HUES48 (cell line): ENCODE measurements around the gene BUD13.
A peak's percentile ranks its signal among the peaks of the same experiment; 100 is the strongest.

Experiments
- H3K27ac ChIP-seq: one replicate; pipeline ENCODE4 v1.7.0; 2013; ENCODE audit warnings: low read depth, low read length, inconsistent platforms
- H3K27me3 ChIP-seq: 2 replicates; pipeline ENCODE4 v1.6.1; 2013; ENCODE audit warnings: mild to moderate bottlenecking, low read length; ENCODE audit not compliant: control insufficient read depth, insufficient read depth
- H3K36me3 ChIP-seq: 2 replicates; pipeline ENCODE4 v1.6.1; 2013; ENCODE audit warnings: low read length; ENCODE audit not compliant: control insufficient read depth, insufficient read depth
- H3K4me1 ChIP-seq: 2 replicates; pipeline ENCODE4 v1.6.1; 2013; ENCODE audit warnings: mild to moderate bottlenecking, low read length; ENCODE audit not compliant: control insufficient read depth, insufficient read depth
- H3K4me3 ChIP-seq: 2 replicates; pipeline ENCODE4 v1.5.1; 2013; ENCODE audit warnings: mild to moderate bottlenecking, low read depth, low read length
- H3K9ac ChIP-seq: 2 replicates; pipeline ENCODE4 v1.6.1; 2013; ENCODE audit warnings: mild to moderate bottlenecking, low read depth, low read length, moderate library complexity
- H3K9me3 ChIP-seq: 2 replicates; pipeline ENCODE4 v1.6.1; 2013; ENCODE audit warnings: low read length; ENCODE audit not compliant: control insufficient read depth, insufficient read depth

BUD13 gene

GRCh38 chr11:116786966-116787365 lies 14.2 kb upstream of the BUD13 start:
- Histone ChIP-seq H3K9ac (peak overlapping the region; percentile 21), H3K4me1 (peaks cover 2% of the 10 kb centered on the region; the same call in 1 of the 2 replicates), H3K9me3 (no peaks in the 10 kb centered on the region), H3K27ac (no peak overlapping the region), H3K27me3 (peaks cover 16% of the 10 kb centered on the region), H3K36me3 (peaks cover 50% of the 10 kb centered on the region), H3K4me3 (peak overlapping the region; percentile 90)

GRCh38 chr11:116786326-116786725 lies 13.5 kb upstream of the BUD13 start:
- H3K27ac ChIP-seq: no peak overlapping the region
- H3K9ac ChIP-seq: no peak overlapping the region
- peak overlapping the region; percentile 90; the same call in 1 of the 2 replicates for H3K4me3 ChIP-seq
- peaks cover under 1% of the 10 kb centered on the region; the same call in 1 of the 2 replicates for H3K4me1 ChIP-seq
- H3K9me3 ChIP-seq: no peaks in the 10 kb centered on the region
- peaks cover 16% of the 10 kb centered on the region for H3K27me3 ChIP-seq
- H3K36me3 ChIP-seq: peaks cover 54% of the 10 kb centered on the region

- no peaks in the 10 kb centered on the region for H3K9me3 ChIP-seq
- H3K27ac ChIP-seq: no peak overlapping the region
- H3K4me3 ChIP-seq: no peak overlapping the region
- no peak overlapping the region for H3K9ac ChIP-seq
- H3K4me1 ChIP-seq: no peaks in the 10 kb centered on the region
- H3K36me3 ChIP-seq: peaks cover 88% of the 10 kb centered on the region
- H3K27me3 ChIP-seq: no peaks in the 10 kb centered on the region
These were observed 9.9 kb upstream of the BUD13 start for GRCh38 chr11:116782728-116783127.

- Histone ChIP-seq H3K9ac (no peak overlapping the region), H3K4me3 (no peak overlapping the region), H3K9me3 (no peaks in the 10 kb centered on the region), H3K4me1 (peaks cover 4% of the 10 kb centered on the region; the same call in 1 of the 2 replicates), H3K27ac (no peak overlapping the region), H3K36me3 (peaks cover 71% of the 10 kb centered on the region), H3K27me3 (no peaks in the 10 kb centered on the region)
These were observed 5.8 kb upstream of the BUD13 start for GRCh38 chr11:116778556-116778955.

DNA sequence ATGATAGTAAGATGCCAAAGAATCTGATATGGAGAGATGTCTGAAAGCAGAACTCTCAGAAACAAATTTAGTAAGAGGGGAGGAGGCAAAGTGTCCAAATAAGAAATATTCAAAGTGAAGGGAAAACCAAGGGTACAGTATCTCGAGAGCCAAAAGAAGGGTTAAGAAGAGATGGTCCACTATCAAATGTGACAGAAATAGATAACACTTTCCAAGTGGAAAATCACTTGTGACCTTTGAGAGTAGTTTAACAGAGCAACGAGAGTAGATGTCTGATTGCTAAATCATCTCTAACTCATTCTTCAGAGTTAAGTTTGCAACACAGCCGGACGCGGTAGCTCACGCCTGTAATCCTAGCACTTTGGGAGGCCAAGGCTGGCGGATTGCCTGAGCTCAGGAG lies 4.3 kb upstream of the BUD13 start:
- Histone ChIP-seq H3K36me3 (peaks cover 56% of the 10 kb centered on the region), H3K27ac (no peak overlapping the region), H3K9ac (no peak overlapping the region), H3K4me3 (no peak overlapping the region), H3K4me1 (peaks cover 4% of the 10 kb centered on the region; the same call in 1 of the 2 replicates), H3K9me3 (no peaks in the 10 kb centered on the region), H3K27me3 (no peaks in the 10 kb centered on the region)

DNA sequence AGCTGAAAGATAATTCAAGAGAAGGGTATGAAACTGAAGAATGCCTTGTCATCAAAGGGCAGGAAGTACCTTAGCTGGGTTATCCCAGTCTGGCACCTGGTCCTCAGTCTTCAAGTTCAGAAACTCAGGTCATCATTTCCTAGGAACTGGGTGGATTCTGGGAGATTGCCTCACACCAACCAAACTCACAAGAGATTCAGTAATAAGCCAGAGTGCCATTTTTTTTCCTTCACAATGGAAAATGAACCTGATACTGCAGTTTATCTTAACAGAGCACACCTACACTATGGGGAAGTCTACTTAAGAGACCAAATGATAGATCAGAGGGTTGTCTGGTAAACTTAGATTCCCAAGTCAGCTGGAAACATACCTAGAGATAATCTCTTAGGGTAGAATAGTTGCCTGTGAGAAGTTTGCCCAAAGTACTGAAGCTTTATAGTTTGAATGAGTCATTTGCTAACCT lies 3.8 kb upstream of the BUD13 start:
- H3K9ac ChIP-seq: no peak overlapping the region
- H3K4me1 ChIP-seq: peaks cover 8% of the 10 kb centered on the region; the same call in 1 of the 2 replicates
- no peaks in the 10 kb centered on the region for H3K27me3 ChIP-seq
- H3K27ac ChIP-seq: no peak overlapping the region
- peaks cover 53% of the 10 kb centered on the region for H3K36me3 ChIP-seq
- H3K9me3 ChIP-seq: no peaks in the 10 kb centered on the region
- H3K4me3 ChIP-seq: no peak overlapping the region

GRCh38 chr11:116775975-116776374 lies 3.2 kb upstream of the BUD13 start:
- Histone ChIP-seq H3K27ac (no peak overlapping the region), H3K36me3 (peaks cover 48% of the 10 kb centered on the region), H3K9me3 (no peaks in the 10 kb centered on the region), H3K9ac (no peak overlapping the region), H3K27me3 (no peaks in the 10 kb centered on the region), H3K4me1 (peaks cover 10% of the 10 kb centered on the region; the same call in 1 of the 2 replicates), H3K4me3 (no peak overlapping the region)

GRCh38 chr11:116774661-116775060 lies 1.9 kb upstream of the BUD13 start:
- Histone ChIP-seq H3K9me3 (no peaks in the 10 kb centered on the region), H3K36me3 (peaks cover 42% of the 10 kb centered on the region), H3K27me3 (no peaks in the 10 kb centered on the region), H3K4me3 (no peak overlapping the region), H3K4me1 (peaks cover 10% of the 10 kb centered on the region; the same call in 1 of the 2 replicates), H3K9ac (no peak overlapping the region), H3K27ac (no peak overlapping the region)

DNA sequence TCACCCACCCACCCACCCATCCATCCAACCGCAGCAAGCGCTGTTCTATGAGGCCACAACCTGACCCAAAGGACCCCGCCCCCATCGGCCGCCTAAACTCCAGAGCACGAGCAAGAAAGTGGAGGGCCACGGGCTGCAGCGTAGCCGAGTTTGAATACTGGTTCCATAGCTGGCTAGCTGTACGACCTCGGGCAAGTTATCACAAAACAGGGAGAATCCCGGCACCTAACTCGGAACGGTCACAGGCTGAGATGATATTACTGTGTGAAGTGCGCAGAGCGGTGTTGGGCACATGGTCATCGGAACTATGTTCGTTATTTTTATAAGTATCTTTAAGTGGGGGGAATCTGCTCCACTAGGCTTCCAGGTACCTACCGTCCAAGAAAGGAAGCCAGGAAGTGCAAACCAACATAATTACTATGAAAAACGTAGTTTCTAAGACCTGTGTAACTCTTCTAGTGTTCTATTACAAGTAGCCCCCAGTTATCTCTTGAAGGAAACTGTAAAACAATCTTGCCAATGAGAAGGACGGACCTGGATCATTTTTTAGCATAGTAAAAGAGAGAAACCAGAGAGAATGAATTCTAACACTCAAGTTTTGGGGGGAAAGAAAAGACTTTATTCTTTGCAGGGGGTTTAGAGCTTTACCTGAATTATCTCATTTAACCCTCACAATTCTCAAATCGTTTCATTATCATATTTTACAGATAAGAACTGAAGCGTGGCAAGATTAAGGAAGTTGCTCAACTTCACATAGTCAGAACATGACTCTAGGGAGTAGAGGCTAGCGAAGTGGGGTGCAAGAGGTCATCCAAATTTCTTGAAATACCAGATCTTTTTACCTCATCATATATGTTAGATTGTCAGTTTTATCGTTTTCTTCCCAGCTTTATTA lies 663 bp upstream of the BUD13 start:
- Histone ChIP-seq H3K27me3 (no peaks in the 10 kb centered on the region), H3K36me3 (peaks cover 40% of the 10 kb centered on the region), H3K27ac (peak overlapping the region; percentile 96), H3K4me1 (peaks cover 10% of the 10 kb centered on the region; the same call in 1 of the 2 replicates), H3K4me3 (peak overlapping the region; percentile 95), H3K9me3 (no peaks in the 10 kb centered on the region), H3K9ac (peak overlapping the region; percentile 75)

DNA sequence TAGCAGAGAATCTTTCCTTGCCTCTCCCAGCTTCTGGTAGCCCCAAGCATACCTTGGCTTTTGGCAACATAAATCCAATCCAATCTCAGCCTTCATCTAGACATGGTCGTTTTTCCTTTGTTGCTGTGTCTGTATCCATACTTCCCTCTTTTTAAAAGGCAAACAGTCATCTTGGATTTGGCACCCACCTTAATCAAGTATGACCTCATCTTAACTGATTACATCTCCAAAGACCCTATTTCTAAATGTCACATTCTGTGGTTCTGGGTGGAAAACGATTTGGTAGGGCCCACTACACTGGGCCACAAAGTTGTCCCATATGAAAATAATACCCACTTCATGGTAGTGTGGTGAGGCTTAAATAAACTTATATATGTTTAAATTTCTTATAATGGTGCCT lies 852 bp downstream of the BUD13 start:
- peak overlapping the region; percentile 95 for H3K4me3 ChIP-seq

DNA sequence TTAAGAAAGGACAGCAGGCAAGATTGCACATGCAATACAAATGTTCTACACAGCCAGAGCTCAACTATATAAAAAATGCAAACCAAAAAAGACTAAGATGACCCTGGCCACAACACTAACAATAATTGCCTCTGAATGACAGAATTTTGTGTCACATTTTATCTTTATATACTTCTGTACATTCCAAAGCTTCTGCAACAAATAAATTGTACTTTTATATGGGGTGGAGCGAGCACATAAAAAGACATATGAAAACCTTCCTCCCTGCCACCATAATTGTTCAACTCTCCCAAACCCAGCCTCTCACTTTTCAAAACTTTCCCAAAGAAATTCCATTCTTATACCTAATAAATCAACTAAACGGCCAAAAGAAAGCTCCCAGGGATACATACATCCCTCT lies 10.7 kb downstream of the BUD13 start:
- H3K36me3 ChIP-seq: peaks cover 91% of the 10 kb centered on the region

More for the DNA sequence above, 852 bp downstream of the BUD13 start:
- peaks cover 38% of the 10 kb centered on the region for H3K36me3 ChIP-seq
- H3K9me3 ChIP-seq: no peaks in the 10 kb centered on the region
- H3K27ac ChIP-seq: peak overlapping the region; percentile 96
- H3K4me1 ChIP-seq: peaks cover 10% of the 10 kb centered on the region; the same call in 1 of the 2 replicates
- no peaks in the 10 kb centered on the region for H3K27me3 ChIP-seq
- H3K9ac ChIP-seq: peak overlapping the region; percentile 82

More for the DNA sequence above, 10.7 kb downstream of the BUD13 start:
- no peaks in the 10 kb centered on the region for H3K27me3 ChIP-seq
- H3K9ac ChIP-seq: no peak overlapping the region
- no peak overlapping the region for H3K27ac ChIP-seq
- no peaks in the 10 kb centered on the region for H3K4me1 ChIP-seq
- no peak overlapping the region for H3K4me3 ChIP-seq
- H3K9me3 ChIP-seq: no peaks in the 10 kb centered on the region
